GM18858 (cell line): ENCODE measurements around the gene COL18A1.

Experiments
- ATAC-seq: cut with Tn5 transposase; IDR thresholded peaks from one replicate; pipeline ENCODE4 v1.9.1; 2021; ENCODE audit not compliant: unreplicated experiment

The COL18A1 gene

GRCh38 chr21:45396620-45396995 lies 8.4 kb upstream of the COL18A1 start:
- ATAC-seq = no peak

- no peak for ATAC-seq
Measured at GRCh38 chr21:45397381-45397780, 7.6 kb upstream of the COL18A1 start.

GRCh38 chr21:45401054-45401518 lies 3.9 kb upstream of the COL18A1 start:
- ATAC-seq = no peak

GRCh38 chr21:45401916-45402900 lies 2.8 kb upstream of the COL18A1 start:
- ATAC-seq = no peak

GRCh38 chr21:45403133-45403824 lies 1.7 kb upstream of the COL18A1 start:
- ATAC-seq = no peak

GRCh38 chr21:45403825-45404729 lies 888 bp upstream of the COL18A1 start:
- no peak for ATAC-seq

GRCh38 chr21:45405271-45405818 lies 380 bp downstream of the COL18A1 start:
- ATAC-seq = no peak

GRCh38 chr21:45405819-45406762 lies 1.1 kb downstream of the COL18A1 start:
- ATAC-seq = no peak

- no peak for ATAC-seq
Measured at GRCh38 chr21:45406801-45407628, 2.0 kb downstream of the COL18A1 start.

GRCh38 chr21:45407629-45408247 lies 2.8 kb downstream of the COL18A1 start:
- no peak for ATAC-seq

- ATAC-seq = no peak
Measured at GRCh38 chr21:45408271-45408791, 3.4 kb downstream of the COL18A1 start.

GRCh38 chr21:45408801-45409261 lies 3.9 kb downstream of the COL18A1 start:
- no peak for ATAC-seq

GRCh38 chr21:45409466-45410150 lies 4.6 kb downstream of the COL18A1 start:
- no peak for ATAC-seq

GRCh38 chr21:45410151-45410864 lies 5.3 kb downstream of the COL18A1 start:
- no peak for ATAC-seq

- ATAC-seq = no peak
Measured at GRCh38 chr21:45410865-45411809, 6.2 kb downstream of the COL18A1 start.

GRCh38 chr21:45411810-45412206 lies 6.8 kb downstream of the COL18A1 start:
- no peak for ATAC-seq
